ENCODE measurements around the gene C9orf78.
A peak's percentile ranks its signal among the peaks of the same experiment; 100 is the strongest.
"Not testable (repeated sequence)": the region's sequence is repeated elsewhere in the genome, so short reads cannot be mapped to it uniquely, and the experiment has no call there.

The C9orf78 gene

DNA sequence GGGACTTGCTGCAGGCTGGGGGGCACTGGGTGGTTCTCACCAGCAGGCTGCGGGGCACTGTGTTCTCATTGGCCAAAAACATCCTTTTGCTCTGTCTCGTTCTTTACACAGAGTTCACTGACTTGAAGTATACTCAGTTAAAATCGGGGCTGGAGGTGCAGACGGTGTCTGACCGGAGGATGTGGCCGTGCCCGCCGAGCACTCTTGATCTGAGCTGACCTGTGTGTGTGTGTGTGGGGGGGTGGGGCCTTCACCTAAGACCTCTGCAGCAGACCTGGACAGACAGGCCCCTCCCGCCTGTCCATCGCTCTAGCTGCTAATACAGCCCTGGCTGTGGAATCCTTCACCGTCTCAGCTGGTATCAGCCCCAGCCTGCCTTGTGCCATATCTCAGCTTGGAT, 25.0 kb downstream of the C9orf78 start:
- no peak for DNase-seq (ENCODE audit: low spot score)

DNA sequence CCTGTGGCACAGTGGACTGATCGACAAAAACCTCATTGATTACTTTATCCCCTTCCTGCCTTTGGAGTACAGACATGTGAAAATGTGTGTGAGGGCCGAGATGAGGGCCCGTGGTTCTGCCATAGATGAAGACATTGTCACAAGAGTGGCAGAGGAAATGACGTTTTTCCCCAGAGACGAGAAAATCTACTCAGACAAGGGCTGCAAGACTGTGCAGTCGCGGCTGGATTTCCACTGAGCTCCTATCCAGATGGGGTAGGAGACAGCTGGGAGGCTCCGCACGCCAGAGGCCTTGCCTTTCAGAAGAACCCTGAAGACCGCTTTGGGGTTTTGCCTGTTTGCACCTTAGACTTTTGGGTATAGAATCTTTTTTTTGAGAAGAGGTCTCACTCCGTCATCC, 25.7 kb downstream of the C9orf78 start:
- no peak for DNase-seq (ENCODE audit: low spot score)

DNA sequence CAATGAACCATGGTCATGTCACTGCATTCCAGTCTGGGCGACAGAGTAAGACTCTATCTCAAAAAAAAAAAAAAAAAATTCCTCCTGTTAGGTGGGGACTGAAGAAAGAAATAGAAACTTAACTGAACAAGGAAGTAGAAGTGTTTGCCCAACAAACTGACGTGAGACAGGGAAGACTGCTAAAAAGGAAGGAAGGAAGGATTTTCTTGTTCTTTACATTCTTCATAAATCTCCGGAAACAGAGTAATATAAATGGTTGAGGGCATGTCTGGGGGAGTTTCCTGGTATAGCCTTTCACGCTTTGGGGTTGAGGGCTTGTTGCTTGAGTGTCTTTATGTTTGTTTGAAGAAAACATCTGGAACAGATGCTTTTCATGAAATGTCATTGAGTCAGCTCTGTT, 29.0 kb downstream of the C9orf78 start:
- DNase-seq (ENCODE audit: low spot score): no peak

DNA sequence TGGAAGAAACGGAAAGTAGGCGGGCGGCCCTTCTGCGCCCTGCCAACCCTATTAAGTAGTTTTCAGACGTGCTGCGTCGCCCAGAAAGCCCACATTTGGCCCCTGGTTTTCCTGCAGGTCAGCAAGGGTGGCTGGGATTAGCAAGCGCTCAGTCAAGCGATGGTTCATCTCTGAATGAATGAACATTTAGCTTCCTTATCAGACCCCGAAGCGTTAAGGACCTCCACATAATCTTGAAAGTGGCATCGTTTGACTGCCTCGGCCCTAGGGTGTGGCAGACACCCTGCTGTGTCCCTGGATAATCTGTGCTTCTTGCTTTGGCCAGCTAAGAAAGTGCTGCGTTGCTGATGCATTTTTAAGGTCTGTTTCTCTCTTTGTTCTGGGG, 31.4 kb downstream of the C9orf78 start:
- no peak for DNase-seq (ENCODE audit: low spot score)

- peak; percentile 95 for DNase-seq (ENCODE audit: low spot score)
These were observed 32.0 kb downstream of the C9orf78 start, which contains the start of gene TOR1B for GRCh38 chr9:129802833-129803675. TSS of gene TOR1B (plus strand) at chr9:129803184. CDS start at chr9:129803213, 29 bp downstream.

DNA sequence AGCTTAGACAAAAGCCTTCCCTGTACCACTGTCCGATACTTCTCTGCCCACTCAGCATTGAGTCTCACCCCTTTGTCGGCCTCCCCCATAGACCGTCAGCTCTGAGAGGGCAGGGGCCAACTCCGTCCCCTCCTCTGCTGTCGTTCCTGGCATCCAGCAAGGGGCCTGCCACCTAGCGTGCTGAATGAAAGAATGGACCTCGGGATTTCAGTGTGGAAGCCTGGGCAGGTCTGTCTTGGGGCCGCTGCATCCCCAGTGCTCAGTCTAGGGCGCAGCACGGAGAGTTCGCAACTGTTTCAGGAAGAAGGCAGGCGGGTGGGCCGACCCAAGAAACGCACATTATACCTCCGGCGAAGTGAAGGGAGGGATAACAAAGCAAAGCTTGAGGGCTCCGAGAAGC, 33.6 kb downstream of the C9orf78 start:
- no peak for DNase-seq (ENCODE audit: low spot score)

- DNase-seq (ENCODE audit: low spot score): no peak
These were observed 36.1 kb downstream of the C9orf78 start for GRCh38 chr9:129798973-129799372.

- not testable (repeated sequence) for DNase-seq (ENCODE audit: low spot score)
These were observed 39.0 kb downstream of the C9orf78 start for GRCh38 chr9:129796029-129796428.

DNA sequence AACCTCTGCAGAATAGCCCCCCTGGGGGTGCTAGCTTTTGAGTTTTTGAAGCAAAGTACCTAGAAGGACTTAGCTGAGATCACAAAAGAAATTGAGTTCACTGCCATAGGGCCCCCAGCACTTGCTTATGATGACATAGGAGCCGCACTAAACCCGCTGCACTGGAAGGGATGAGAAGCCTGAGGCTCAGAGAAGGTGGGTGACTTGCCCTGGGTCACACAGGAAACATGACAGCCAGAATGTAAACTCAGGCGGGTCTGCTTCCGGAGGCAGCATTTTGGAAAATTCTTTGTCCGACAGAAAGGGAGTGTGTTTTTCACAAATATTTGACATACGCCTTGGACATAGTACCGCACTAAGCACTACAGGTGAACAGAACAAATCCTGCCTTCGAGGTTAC, 40.5 kb downstream of the C9orf78 start:
- DNase-seq (ENCODE audit: low spot score): no peak

DNA sequence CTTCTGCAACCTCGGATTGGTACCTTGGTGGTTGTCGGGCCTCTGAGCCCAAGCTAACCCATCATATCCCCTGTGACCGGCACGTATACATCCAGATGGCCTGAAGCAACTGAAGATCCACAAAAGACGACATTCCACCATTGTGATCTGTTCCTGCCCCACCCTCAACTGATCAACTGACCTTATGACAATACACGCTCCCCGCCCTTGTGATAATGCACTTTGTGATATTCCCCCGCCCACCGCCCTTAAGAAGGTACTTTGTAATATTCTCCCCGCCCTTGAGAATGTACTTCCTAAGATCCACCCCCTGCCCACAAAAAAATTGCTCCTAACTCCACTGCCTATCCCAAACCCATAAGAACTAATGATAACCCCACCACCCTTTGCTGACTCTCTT, 48.6 kb downstream of the C9orf78 start:
- no peak for DNase-seq (ENCODE audit: low spot score)

DNA sequence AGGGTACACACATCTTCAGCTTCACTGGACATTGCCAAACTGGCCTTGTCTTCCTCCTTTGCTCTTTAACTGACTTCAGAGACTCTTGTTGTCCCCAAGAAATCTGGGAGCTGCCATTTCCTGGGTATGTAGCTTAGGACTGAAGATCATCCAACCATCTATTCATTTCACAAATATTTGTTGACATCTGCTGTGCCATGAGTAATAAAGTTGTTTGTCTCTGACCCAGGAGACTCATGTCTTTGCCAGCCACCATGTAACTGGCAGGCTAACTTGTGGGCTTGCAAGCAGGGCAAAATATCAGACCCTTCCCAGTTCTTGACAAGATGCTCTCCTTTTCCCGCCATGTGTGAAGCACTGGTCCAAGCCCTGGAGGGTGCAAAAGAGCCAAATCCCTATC, 49.2 kb downstream of the C9orf78 start:
- no peak for DNase-seq (ENCODE audit: low spot score)

DNA sequence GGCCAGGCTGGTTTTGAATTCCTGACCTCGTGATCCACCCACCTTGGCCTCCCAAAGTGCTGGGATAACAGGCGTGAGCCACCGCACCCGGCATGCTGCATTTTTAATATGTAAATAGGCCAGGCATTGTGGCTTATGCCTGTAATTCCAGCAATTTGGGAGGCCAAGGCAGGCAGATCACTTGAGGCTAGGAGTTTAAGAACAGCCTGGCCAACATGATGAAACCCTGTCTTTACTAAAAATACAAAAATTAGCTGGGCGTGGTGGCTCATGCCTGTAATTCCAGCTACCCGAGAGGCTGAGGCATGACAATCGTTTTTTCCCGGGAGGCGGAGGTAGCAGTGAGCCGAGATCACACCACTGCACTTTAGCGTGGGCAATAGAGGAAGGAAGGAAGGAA, 50.1 kb downstream of the C9orf78 start:
- not testable (repeated sequence) for DNase-seq (ENCODE audit: low spot score)

DNA sequence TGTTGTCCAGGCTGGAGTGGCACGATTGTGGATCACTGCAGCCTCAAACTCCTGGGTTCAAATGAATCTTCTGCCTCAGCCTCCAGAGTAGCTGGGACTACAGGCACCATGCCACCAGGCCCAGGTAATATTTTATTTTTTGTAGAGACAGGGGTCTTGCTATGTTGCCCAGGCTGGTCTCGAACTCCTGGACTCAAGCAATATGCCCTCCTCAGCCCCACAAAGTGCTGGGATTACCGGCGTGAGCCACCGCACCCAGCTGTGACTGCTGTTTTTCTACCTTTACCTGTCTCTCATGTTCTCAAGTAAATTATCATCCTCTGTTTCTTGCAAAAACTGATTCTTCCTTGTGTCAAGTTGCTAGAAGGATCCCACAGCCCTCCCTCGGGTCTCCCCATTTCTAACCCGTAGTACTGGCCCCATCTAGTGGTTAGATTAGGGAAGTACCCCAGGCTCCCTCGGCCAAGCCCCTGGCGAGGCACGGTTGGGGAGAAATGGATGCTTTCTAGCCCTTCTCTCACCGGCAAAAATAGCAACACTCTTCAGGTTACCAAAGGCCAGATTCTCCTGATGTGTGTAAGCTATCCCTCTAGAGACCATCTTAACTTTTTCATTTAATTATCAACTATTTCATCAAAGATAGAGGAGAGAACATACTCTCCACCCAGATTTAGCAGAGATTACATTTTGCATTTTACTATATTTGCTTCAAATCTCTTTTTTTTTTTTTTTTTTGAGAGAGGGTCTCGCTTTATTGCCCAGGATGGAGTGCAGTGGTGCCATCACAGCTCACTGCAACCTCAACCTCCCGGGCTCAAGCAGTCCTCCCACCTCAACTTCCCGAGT, 51.3 kb downstream of the C9orf78 start:
- DNase-seq (ENCODE audit: low spot score): peak; percentile 83

GRCh38 chr9:129781981-129782380, 53.1 kb downstream of the C9orf78 start:
- no peak for DNase-seq (ENCODE audit: low spot score)

DNA sequence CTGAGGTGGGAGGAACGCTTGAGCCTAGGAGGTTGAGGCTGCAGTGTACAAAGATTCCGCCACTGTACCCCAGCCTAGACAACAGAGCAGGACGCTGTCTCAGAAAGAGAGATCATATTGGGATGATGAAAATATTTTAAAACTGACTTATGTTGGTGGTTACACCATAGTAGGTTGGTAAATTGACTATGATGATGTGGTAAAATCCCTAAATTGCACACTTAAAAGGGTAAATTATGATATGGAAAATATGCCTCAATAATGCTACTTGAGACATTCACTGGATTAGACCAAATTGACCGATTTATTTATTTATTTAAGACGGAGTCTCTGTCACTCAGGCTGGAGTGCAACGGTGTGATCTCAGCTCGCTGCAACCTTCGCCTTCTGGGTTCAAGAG, 53.9 kb downstream of the C9orf78 start:
- DNase-seq (ENCODE audit: low spot score): no peak

- DNase-seq (ENCODE audit: low spot score): no peak
These were observed 55.4 kb downstream of the C9orf78 start for GRCh38 chr9:129779560-129780190.

DNA sequence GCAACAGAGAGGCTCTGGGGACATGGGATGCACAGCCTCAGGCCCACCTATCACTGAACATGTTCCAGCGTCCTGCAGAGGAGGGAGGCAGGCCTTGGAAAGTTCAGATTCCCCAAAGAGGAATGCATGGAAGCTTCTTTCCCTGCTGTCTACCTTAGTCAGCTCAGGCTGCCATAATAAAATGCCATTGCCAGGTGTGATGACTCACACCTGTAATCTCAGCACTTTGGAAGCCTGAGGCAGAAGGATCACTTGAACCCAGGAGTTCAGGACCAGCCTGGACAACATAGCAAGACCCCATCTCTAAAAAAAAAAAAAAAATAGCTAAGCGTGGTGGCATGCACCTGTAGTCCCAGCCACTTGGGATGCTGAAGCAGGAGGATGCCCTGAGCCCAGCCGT, 56.6 kb downstream of the C9orf78 start:
- DNase-seq (ENCODE audit: low spot score): no peak

DNA sequence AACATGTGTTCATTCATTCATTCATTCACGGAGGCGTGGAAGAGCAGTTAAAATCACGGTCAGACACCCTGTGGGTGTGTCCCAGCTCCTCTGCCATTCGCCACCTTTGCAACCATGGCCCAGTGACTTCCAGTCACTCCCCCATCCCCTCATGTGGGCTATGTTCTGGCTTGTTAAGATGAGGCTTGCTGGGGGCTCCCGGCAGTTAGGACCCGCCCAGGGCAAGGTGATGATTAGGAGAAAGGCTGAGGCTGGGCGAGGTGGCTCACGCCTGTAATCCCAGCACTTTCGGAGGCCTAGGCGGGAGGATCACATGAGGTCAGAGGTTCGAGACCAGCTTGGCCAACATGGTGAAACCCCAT, 57.3 kb downstream of the C9orf78 start:
- no peak for DNase-seq (ENCODE audit: low spot score)

All from ecto neural progenitor cell (in vitro differentiated cells).